ENCODE data around the gene OPHN1. TPM values are rescaled to one million over a fixed set of nuclear protein-coding genes. Genes with fewer than 3 reads are reported as not detected.
A peak's percentile ranks its signal among the peaks of the same experiment; 100 is the strongest.

Gene OPHN1, protein sequence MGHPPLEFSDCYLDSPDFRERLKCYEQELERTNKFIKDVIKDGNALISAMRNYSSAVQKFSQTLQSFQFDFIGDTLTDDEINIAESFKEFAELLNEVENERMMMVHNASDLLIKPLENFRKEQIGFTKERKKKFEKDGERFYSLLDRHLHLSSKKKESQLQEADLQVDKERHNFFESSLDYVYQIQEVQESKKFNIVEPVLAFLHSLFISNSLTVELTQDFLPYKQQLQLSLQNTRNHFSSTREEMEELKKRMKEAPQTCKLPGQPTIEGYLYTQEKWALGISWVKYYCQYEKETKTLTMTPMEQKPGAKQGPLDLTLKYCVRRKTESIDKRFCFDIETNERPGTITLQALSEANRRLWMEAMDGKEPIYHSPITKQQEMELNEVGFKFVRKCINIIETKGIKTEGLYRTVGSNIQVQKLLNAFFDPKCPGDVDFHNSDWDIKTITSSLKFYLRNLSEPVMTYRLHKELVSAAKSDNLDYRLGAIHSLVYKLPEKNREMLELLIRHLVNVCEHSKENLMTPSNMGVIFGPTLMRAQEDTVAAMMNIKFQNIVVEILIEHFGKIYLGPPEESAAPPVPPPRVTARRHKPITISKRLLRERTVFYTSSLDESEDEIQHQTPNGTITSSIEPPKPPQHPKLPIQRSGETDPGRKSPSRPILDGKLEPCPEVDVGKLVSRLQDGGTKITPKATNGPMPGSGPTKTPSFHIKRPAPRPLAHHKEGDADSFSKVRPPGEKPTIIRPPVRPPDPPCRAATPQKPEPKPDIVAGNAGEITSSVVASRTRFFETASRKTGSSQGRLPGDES
- 1 to 10 TPM; 5.0 to 5.9 TPM for total RNA-seq

- peaks cover 0 to 7% of the 10 kb centered on the region in 2 donors for H3K4me1 ChIP-seq (ENCODE audit: control insufficient read depth in 1 of 2, low read depth in 2 of 2)
- peak; percentile 65 for ATAC-seq (ENCODE audit: insufficient number of reproducible peaks, low FRiP score, low read depth)
- TF ChIP-seq CTCF (IDR thresholded peaks at IDR 0.05): no peak
These were observed at the start of gene OPHN1 for GRCh38 chrX:68433155-68433980. TSS of gene OPHN1 (minus strand) at chrX:68433495. CDS start at chrX:68433020, 475 bp downstream.

DNA sequence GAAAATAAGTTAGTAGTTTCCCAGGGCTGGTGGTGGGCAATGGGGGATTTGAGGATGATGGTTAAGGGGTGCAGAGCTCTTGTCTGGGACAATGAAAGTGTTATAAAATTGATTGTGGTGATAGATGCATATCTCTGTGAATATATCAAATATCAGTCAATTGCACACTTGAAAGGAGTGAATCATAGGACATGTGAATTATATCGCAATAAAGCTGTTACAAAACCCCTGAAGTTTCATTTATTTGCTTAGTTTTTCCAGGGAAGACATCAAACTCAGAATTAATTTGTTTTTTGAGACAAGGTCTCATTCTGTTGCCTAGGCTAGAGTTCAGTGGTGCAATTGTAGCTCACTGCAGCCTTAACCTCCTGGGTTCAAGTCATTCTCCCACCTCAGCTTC is 47.7 kb upstream of the OPHN1 start:
- Histone ChIP-seq H3K4me1 (ENCODE audit: control insufficient read depth in 1 of 2, low read depth in 2 of 2) (no peaks in the 10 kb centered on the region), H3K27me3 (replicated peaks; ENCODE audit: insufficient read depth) (no peaks in the 10 kb centered on the region), H3K36me3 (no peaks in the 10 kb centered on the region), H3K4me3 (no peak overlapping the region), H3K27ac (no peak overlapping the region), H3K9me3 (no peaks in the 10 kb centered on the region)
- no peak for DNase-seq (ENCODE audit: low spot score)
- no peak for ATAC-seq (ENCODE audit: insufficient number of reproducible peaks, low FRiP score, low read depth)
- TF ChIP-seq CTCF (IDR thresholded peaks at IDR 0.05): no peak

More at GRCh38 chrX:68433155-68433980, at the start of gene OPHN1:
- Histone ChIP-seq H3K4me3 (peak within 1 kb of the TSS; percentile 85), H3K9me3 (no peaks in the 10 kb centered on the region), H3K27me3 (replicated peaks; ENCODE audit: insufficient read depth) (no peaks in the 10 kb centered on the region), H3K36me3 (no peaks in the 10 kb centered on the region), H3K27ac (peak within 1 kb of the TSS; percentile 86 to 90)
- peak; percentile 4 for DNase-seq (ENCODE audit: low spot score)

GRCh38 chrX:68464796-68465195 is 31.5 kb upstream of the OPHN1 start:
- Histone ChIP-seq H3K27ac (no peak overlapping the region), H3K27me3 (replicated peaks; ENCODE audit: insufficient read depth) (no peaks in the 10 kb centered on the region), H3K4me3 (no peak overlapping the region), H3K4me1 (ENCODE audit: control insufficient read depth in 1 of 2, low read depth in 2 of 2) (no peaks in the 10 kb centered on the region), H3K9me3 (no peaks in the 10 kb centered on the region), H3K36me3 (no peaks in the 10 kb centered on the region)
- no peak for TF ChIP-seq CTCF (IDR thresholded peaks at IDR 0.05)
- DNase-seq (ENCODE audit: low spot score): no peak
- ATAC-seq (ENCODE audit: insufficient number of reproducible peaks, low FRiP score, low read depth): no peak

DNA sequence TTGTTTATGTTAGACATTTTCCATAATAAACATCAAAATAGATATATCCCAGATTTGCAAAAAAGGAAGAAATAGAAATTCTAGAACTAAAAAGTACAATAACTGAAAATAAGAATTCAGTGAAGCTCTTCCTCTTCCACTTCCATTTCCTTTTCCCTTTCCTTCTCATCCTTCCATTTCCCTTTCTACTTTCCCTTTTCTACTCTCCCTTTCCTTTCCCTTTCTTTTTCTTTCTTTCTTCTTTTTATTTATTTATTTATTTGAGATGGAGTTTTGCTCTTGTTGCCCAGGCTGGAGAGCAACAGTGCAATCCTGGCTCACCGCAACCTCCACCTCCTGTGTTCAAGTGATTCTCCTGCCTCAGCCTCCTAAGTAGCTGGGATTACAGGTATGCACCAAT is 30.6 kb upstream of the OPHN1 start:
- H3K4me3 ChIP-seq: no peak overlapping the region
- ATAC-seq (ENCODE audit: insufficient number of reproducible peaks, low FRiP score, low read depth) (no peak), DNase-seq (ENCODE audit: low spot score) (no peak)
- no peaks in the 10 kb centered on the region for H3K36me3 ChIP-seq
- no peaks in the 10 kb centered on the region for H3K27me3 ChIP-seq (replicated peaks; ENCODE audit: insufficient read depth)
- no peak overlapping the region for H3K27ac ChIP-seq
- no peaks in the 10 kb centered on the region for H3K9me3 ChIP-seq
- H3K4me1 ChIP-seq (ENCODE audit: control insufficient read depth in 1 of 2, low read depth in 2 of 2): no peaks in the 10 kb centered on the region
- no peak for TF ChIP-seq CTCF (IDR thresholded peaks at IDR 0.05)
